Measurements from ENCODE around the gene BTNL8.

DNA sequence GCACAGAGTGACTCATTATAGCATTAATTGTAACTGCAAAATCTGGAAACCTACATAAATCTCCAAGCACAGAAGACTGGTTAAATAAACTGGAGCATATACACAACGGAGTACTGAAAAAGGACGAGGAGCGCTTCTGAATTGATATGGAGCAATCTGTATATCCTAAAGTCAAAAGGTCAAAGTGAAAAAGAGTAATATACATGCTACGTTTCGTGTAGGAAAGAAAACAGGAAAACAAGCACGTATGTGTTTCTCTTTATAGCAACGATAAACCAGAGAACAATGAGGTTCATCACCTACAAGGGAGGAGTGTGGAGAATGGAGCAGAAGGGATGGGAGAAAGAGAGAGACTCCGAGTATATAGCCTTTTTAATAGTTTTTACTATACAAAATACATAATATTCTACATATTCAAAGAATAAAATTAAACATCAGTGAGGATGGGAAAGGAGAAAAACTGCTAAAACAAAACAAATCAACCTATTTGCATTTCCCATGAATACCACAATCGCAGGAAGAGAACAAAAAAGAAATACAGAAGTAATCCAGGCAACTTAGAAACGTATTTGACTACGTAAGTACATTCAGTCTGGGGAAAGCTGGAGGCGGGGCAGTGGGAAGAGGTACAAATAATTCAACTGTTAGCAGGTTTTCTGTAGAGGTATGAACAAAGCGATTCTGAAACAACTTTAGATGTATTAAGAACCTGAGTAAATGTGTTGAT lies 45.7 kb upstream of the BTNL8 start:
- TF ChIP-seq, protein P1, sequence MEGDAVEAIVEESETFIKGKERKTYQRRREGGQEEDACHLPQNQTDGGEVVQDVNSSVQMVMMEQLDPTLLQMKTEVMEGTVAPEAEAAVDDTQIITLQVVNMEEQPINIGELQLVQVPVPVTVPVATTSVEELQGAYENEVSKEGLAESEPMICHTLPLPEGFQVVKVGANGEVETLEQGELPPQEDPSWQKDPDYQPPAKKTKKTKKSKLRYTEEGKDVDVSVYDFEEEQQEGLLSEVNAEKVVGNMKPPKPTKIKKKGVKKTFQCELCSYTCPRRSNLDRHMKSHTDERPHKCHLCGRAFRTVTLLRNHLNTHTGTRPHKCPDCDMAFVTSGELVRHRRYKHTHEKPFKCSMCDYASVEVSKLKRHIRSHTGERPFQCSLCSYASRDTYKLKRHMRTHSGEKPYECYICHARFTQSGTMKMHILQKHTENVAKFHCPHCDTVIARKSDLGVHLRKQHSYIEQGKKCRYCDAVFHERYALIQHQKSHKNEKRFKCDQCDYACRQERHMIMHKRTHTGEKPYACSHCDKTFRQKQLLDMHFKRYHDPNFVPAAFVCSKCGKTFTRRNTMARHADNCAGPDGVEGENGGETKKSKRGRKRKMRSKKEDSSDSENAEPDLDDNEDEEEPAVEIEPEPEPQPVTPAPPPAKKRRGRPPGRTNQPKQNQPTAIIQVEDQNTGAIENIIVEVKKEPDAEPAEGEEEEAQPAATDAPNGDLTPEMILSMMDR (IDR thresholded peaks at IDR 0.05) = no peak
- TF ChIP-seq EHMT2 (IDR thresholded peaks at IDR 0.05; ENCODE audit: low read depth) (no peak), HOXA7 (CRISPR knock-in tag; IDR thresholded peaks at IDR 0.05) (no peak)
